GM12801 (cell line): ENCODE results near the gene CGRRF1.

ENCODE experiments used
- TF ChIP-seq, protein P1 (sequence below): IDR thresholded peaks from one replicate; pipeline ENCODE4 v1.5.1; 2011; ENCODE audit warnings: control low read depth; ENCODE audit not compliant: insufficient read length; ENCODE audit errors: extremely low read depth

CGRRF1 gene

GRCh38 chr14:54579621-54580020, 69.9 kb downstream of the CGRRF1 start:
- TF ChIP-seq, protein P1, sequence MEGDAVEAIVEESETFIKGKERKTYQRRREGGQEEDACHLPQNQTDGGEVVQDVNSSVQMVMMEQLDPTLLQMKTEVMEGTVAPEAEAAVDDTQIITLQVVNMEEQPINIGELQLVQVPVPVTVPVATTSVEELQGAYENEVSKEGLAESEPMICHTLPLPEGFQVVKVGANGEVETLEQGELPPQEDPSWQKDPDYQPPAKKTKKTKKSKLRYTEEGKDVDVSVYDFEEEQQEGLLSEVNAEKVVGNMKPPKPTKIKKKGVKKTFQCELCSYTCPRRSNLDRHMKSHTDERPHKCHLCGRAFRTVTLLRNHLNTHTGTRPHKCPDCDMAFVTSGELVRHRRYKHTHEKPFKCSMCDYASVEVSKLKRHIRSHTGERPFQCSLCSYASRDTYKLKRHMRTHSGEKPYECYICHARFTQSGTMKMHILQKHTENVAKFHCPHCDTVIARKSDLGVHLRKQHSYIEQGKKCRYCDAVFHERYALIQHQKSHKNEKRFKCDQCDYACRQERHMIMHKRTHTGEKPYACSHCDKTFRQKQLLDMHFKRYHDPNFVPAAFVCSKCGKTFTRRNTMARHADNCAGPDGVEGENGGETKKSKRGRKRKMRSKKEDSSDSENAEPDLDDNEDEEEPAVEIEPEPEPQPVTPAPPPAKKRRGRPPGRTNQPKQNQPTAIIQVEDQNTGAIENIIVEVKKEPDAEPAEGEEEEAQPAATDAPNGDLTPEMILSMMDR = no peak

GRCh38 chr14:54580933-54581332, 71.2 kb downstream of the CGRRF1 start:
- TF ChIP-seq, protein P1 = no peak

DNA sequence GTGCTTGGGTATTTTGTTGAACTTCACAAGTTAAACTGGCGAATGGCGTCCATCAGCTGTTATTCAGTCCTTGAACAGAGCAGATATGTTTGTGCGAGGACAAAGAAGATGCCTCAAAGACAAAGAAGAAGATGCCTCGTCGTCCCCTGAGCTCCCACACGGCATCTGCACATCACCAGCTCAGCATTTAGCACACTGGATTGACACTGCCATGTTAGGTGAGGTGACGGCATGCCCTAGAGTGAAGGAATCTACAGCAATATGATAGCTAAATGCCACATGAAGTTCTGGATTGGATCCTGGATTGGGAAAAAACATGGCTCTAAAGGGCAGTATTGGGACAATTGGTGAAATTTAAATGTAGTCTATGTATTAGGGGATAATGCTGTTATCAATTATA, 72.6 kb downstream of the CGRRF1 start:
- TF ChIP-seq, protein P1 = no peak

DNA sequence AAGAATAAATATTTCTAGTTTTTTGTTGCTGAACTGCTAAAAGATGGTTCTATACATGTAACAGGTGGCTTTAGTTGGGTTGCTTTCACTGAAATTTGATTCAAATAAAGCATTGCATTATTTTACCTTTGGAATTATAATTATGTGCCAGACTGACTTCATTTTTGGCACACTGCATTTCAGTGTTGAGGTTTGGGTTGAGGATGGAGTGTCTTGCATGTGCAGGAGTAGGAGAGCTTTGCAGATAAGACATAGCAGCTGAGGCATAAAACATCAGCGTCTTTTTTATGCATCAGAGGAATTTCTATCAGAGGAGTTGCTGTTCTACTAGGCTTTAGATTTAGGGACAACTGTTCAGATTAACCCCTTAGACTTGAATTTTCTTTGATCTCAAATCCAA, 74.4 kb downstream of the CGRRF1 start:
- TF ChIP-seq, protein P1 = no peak

DNA sequence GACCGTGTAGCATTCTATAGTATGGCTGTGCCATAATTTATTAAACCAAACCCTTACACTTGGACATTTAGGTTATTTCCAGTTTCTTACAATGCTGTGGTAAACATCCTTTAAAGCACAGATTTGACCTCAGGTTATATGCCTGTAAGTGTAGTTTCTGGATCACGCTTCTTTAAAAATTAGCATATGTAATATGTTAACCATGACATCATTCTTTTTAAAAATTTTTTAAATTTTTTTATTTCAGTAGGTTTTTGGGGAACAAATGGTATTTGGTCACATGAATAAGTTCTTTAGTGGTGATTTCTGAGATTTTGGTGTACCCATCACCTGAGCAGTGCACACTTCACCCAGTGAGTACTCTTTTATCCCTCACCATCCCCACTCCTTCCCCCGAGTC, 75.5 kb downstream of the CGRRF1 start:
- TF ChIP-seq, protein P1 = no peak
